Measurements from ENCODE around the gene MYOM1.
"Not testable (repeated sequence)": the region's sequence is repeated elsewhere in the genome, so short reads cannot be mapped to it uniquely, and the experiment has no call there.

MYOM1 gene

DNA sequence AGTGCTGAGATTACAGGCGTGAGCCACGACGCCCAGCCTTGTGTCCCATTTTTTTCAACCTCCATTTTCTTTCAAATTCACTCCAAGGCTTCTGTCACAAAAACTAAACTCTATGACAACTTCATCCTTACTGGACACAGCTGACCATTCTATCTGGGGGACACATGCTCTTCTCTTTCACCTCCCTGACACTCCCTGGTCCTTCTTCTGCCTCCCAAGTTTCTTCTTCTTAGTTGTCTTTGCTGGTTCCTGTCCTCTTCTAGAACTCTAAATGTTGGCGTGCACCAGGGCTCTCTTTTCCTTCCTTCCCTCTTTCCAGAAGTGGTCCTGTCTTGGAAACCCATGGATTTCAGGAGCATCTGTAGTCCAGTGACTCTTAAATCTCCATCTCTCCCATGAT lies 166.7 kb downstream of the MYOM1 start:
- no peak for DNase-seq (ENCODE audit: low spot score)
- TF ChIP-seq, protein P1, sequence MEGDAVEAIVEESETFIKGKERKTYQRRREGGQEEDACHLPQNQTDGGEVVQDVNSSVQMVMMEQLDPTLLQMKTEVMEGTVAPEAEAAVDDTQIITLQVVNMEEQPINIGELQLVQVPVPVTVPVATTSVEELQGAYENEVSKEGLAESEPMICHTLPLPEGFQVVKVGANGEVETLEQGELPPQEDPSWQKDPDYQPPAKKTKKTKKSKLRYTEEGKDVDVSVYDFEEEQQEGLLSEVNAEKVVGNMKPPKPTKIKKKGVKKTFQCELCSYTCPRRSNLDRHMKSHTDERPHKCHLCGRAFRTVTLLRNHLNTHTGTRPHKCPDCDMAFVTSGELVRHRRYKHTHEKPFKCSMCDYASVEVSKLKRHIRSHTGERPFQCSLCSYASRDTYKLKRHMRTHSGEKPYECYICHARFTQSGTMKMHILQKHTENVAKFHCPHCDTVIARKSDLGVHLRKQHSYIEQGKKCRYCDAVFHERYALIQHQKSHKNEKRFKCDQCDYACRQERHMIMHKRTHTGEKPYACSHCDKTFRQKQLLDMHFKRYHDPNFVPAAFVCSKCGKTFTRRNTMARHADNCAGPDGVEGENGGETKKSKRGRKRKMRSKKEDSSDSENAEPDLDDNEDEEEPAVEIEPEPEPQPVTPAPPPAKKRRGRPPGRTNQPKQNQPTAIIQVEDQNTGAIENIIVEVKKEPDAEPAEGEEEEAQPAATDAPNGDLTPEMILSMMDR (IDR thresholded peaks at IDR 0.05; ENCODE audit: extremely low read depth, missing control alignments): no peak

DNA sequence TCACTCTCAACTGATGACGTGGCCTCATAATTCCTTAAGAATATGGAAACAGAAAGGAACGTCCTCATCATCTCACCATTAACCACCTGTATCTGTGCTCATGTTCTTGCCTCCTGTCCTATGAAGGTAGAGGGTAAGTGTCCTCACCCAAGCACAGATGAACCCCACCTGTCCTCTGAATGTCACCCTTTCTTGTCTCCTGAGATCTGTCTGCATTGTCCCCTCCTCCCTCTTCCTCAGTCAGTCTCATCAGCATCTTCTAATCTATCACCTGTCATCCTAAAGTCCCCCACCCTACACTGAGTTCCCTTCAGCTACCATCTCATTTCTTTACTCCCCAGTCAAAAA lies 167.4 kb downstream of the MYOM1 start:
- TF ChIP-seq, protein P1 (IDR thresholded peaks at IDR 0.05; ENCODE audit: extremely low read depth, missing control alignments): no peak
- no peak for DNase-seq (ENCODE audit: low spot score)

DNA sequence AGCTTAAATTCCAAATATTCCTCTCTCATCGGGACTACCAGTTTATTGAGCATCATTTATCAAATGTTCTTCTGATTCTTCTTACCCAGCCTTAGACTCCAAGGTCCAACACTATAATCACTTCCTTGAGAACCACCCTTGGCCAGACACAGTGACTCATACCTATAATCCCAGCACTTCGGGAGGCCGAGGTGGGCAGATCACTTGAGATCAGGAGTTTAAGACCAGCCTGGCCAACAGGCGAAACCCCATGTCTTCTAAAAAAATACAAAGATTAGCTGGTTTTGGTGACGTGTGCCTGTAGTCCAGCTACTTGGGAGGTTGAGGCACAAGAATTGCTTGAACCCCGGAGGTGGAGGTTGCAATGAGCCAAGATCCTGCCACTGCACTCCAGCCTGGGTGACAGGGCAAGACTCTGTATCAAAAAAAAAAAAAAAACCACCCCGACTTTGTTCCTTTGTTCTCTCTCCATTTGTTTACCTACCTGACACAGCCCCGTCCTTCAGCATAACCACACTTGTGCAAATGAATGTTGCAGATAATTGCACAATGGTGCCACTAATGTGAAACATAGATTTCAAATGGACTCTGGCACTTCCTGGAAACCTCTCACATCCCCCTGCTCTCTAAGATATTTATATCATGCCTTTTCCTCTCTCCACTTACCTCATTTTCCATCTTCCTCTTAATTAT lies 167.9 kb downstream of the MYOM1 start:
- no peak for DNase-seq (ENCODE audit: low spot score)
- TF ChIP-seq, protein P1 (IDR thresholded peaks at IDR 0.05; ENCODE audit: extremely low read depth, missing control alignments): no peak

DNA sequence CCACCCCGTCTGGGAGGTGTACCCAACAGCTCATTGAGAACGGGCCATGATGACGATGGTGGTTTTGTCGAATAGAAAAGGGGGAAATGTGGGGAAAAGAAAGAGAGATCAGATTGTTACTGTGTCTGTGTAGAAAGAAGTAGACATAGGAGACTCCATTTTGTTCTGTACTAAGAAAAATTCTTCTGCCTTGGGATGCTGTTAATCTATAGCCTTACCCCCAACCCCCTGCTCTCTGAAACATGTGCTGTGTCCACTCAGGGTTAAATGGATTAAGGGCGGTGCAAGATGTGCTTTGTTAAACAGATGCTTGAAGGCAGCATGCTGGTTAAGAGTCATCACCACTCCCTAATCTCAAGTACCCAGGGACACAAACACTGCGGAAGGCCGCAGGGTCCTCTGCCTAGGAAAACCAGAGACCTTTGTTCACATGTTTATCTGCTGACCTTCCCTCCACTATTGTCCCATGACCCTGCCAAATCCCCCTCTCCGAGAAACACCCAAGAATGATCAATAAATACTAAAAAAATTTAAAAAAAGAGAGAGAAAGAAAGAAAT lies 169.8 kb downstream of the MYOM1 start:
- not testable (repeated sequence) for DNase-seq (ENCODE audit: low spot score)

DNA sequence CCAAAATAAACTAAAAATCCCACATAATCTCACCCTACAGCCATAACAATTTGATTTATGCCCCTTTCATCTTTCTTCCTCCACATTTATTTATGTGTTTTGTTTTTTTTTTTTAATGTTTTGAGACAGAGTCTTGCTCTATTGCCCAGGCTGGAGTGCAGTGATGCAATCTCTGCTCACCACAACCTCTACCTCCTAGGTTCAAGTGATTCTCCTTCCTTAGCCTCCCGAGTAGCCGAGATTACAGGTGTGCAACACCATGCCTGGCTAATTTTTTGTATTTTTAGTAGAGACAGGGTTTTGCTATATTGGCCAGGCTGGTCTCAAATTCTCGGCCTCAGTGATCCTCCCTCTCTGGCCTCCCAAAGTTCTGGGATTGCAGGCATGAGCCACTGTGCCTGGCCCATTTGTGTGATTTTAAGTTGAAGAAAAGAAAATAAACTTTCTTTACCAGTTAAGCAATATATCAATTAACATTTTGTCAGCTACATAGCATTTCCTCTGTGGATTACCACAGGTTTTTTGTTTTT lies 170.9 kb downstream of the MYOM1 start:
- TF ChIP-seq, protein P1 (IDR thresholded peaks at IDR 0.05; ENCODE audit: extremely low read depth, missing control alignments): no peak
- no peak for DNase-seq (ENCODE audit: low spot score)

DNA sequence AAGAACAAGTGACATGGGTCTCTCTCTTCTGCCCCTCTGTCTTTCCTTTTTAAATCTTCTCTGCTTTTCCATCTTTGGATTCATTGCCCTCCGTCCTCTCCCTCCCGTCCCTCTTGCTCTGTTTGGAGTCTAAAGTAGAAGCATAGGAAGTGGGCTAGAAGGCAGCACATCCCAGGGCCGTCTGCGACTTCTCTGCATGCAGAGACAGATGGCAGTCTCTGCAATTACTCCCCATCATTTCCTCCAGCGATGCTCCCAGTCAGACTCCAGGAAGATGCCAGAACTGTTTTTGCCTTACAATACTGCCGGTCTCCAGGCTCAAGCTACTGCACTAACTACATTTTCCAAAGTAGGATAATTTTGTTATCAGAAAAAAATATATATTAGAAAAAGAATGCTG lies 171.6 kb downstream of the MYOM1 start:
- TF ChIP-seq, protein P1 (IDR thresholded peaks at IDR 0.05; ENCODE audit: extremely low read depth, missing control alignments): no peak
- no peak for DNase-seq (ENCODE audit: low spot score)

DNA sequence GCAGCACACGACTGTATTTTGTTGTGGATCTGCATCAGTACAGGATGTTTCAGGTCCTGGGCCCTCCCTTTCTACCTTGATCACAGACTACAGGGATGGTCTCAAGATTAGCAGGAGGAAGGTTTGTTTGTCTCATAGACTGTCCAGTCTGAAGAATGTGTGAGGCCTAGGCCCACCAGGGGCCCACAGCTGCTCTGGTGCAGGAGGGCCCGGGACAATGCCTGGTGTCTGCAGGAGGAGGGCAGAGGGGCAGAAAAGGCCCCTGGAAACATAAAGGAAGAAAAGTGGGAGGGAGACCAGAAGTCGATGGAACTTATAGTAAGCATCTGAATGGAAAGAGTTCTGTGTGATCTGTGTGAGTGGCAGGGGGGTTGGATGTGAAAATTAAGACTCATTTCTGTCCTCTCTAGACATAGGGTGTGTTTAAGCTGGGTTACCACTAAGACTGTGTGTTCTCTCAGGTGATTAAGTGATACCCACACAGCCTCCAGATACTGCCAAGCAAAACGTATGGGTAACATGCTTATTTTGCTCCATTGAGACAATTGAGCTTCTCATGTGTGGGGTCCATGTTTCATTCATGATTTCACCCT lies 173.5 kb downstream of the MYOM1 start:
- TF ChIP-seq, protein P1 (IDR thresholded peaks at IDR 0.05; ENCODE audit: extremely low read depth, missing control alignments): no peak
- no peak for DNase-seq (ENCODE audit: low spot score)
